Dedifferentiated amniotic fluid mesenchymal stem cell (primary cell): ENCODE results near the gene SNAI1.
"Not testable (repeated sequence)": the region's sequence is repeated elsewhere in the genome, so short reads cannot be mapped to it uniquely, and the experiment has no call there.

ENCODE experiments used
- DNase-seq: peaks from one replicate; pipeline ENCODE4 v3.0.0-alpha.2; 2016; ENCODE audit errors: extremely low spot score

Gene SNAI1

DNA sequence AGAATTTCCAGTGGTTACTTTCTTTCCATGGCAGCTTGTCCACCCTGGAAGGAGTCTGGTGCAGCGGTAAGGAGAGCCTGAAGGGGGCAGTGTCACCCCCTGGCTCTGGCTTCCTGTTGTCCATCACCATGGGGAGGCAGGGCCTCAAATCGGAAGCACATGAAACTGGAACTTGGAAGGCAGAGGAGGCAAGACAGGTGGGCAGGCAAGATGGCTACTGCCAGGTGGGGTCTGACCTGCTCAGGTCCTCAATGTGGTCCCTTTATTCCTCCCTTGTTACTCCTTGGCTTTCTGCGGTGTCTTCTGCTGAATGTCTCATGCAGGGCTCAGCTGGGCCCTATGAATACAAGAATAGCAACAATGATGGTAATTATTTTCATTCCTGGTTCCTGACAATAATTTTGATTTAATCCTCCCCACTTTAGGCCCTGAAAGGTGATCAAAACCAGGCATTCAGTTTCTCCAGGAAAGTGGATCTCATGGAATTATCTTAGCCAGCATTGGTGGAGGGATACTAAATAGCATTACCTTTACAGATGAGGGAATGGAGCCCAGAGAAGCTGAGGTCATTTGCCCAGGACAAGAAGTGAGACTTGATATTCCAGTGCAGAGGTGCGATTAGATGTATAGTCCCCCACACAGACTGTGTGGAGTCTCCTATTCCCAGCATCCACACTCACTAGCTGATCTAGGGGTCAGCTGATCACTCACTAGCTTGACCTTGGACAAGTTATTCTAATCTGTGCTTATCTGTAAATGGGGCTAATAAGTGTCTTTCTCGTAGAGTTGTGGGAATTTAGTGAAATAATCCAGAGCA lies 17.6 kb upstream of the SNAI1 start:
- no peak for DNase-seq

DNA sequence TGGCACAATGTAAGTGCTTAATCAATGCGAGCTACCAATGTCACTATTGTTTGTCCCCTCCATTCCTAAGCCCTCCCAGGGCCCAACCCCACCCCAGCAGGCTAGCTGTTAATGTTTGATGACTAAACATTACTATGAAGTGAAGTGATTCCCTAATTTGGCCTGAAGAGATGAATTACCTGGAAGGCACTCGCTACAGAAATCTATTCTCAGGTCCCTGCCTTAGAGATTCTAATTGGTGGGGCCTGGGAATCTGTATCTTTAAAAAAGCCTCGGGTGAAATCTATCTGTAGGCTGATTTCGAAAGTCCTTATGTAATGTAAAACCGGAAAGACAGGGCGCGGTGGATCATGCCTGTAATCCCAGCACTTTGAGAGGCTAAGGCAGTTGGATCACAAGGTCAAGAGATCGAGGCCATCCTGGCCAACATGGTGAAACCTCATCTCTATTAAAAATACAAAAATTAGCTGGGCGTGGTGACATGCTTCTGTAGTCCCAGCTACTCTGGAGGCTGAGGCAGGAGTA lies 16.9 kb upstream of the SNAI1 start:
- no peak for DNase-seq

DNA sequence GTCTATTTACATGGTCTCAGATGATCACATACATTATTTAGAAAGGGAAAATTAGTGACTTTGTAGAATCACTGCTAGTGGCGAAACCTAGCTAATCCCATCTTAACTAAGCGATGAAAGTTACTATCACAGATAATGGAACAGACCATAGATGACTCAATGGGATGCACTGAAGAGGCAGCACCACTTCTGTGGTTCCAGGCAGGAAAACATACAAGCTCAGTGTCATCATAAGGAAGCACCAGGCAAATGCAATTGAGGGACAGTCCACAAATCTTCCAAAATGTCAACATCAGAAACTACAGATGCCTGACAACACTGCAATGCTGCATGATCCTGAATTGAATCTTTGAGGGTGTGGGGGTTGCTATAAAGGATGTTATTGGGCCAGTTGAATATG lies 15.9 kb upstream of the SNAI1 start:
- no peak for DNase-seq

- DNase-seq, result no peak
These were observed 13.5 kb upstream of the SNAI1 start for GRCh38 chr20:49969234-49969633.

GRCh38 chr20:49969946-49970345 lies 12.8 kb upstream of the SNAI1 start:
- no peak for DNase-seq

- no peak for DNase-seq
These were observed 12.3 kb upstream of the SNAI1 start for GRCh38 chr20:49970498-49970897.

DNA sequence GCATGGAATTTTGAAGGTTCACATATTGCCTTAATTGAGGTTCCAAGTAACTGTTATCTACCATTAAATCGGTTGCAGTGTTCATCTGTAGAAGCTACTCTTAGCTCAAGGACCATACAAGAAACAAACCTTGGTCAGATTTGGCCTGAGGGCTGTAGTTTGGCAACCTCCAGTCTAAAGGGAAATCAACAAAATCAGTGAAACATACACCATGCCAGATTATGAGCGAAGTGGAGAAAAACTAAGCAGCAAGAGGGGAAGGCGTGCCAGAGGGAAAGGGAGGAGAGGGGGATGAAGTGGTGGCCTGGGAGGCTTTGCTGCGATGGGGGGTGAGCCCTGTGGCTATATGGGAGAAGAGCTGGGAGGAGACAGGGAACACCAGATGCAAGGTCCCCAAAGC lies 8.8 kb upstream of the SNAI1 start:
- DNase-seq, result no peak

GRCh38 chr20:49976542-49976941 lies 6.2 kb upstream of the SNAI1 start:
- no peak for DNase-seq

GRCh38 chr20:49977740-49978139 lies 5.0 kb upstream of the SNAI1 start:
- DNase-seq, result not testable (repeated sequence)

DNA sequence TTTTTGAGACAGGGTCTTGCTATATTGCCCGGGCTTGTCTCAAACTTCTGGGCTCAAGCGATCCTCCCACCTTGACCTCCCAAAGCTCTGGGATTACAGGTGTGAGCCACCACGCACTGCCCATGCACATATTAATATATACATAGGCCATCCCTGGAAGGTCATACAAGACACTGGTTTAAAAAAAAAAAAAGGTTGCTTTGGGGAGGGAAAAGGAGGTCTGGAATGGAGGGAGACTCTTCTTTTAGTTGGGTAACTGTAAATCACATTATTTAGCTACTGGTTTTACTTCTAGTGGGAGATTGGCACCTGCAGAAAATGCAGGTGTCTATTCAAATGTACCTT lies 4.1 kb upstream of the SNAI1 start:
- no peak for DNase-seq

DNA sequence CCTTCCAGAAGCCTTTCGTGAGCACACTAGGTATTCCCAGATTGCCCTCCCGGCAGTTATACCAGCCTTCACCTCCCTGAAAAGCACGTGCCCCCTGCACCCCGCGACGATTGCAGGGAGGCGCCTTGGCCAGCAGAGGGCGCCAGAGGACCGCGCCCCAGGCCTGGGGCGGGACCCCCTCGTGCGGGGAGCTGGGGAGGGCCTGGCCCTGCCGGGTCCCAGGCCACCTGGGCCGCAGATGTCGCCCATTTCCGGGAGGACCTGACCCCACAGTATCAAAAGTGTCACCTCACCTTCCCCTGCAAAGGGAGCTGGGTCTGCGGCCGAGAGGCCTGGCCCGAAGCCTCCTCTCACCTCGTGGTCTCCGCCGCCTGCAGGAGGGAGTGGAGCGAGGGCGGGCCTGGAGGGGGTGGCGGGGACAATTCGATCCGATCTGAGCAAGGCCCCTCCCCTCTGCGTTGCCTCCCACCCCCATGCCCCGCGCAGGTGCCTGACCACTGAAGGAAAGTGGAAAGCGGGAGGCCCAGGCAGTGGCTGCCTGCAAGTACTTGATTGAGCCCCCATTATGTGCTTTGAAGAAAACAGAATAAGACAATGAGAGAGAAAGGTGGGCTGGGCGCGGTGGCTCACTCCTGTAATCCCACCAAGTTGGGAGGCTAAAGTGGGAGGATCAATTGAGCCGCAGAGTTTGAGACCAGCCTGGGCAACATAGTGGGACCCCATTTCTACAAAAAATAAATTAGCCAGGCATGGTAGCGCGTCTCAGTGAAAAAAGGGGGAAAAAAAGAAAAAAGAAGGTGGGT lies 3.5 kb upstream of the SNAI1 start:
- no peak for DNase-seq

DNA sequence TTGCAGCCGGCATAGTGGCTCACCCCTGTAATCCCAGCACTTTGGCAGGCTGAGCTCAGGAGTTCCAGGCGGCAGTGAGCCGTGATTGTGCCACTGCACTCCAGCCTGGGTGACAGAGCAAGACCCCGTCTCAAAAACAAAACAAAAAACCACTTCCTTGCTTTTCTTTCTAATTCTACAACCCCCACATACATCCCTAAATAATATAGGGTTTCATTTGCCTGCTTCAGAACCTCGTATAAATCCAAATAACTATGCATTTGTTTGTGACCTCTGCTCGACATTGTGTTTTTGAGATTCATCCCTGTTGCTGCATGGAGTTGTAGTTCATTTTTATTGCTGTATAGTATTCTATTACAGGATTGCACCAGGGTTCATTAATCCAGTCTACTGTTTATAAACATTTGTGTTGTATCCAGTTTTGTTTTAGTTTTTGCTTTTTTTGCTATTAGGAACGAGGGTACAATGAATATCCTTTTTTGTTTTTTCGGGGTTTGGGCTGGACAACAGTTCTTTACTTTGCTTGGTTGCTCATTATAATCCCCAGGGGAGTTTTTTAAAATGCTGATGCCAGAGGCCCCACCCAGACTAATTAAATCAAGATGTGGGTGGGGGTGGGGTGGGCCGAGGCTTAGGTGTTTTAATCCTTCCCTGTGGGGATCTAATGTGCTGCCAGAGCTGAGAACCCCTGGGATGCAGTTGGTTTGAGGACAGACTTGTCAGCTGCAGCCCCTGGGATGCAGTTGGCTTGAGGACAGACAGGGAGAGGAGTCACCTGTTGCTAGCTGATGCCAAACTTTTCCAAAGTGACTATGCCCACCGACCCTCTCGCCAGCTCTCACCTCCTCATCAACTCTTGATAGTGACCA lies 2.4 kb upstream of the SNAI1 start:
- DNase-seq, result no peak

DNA sequence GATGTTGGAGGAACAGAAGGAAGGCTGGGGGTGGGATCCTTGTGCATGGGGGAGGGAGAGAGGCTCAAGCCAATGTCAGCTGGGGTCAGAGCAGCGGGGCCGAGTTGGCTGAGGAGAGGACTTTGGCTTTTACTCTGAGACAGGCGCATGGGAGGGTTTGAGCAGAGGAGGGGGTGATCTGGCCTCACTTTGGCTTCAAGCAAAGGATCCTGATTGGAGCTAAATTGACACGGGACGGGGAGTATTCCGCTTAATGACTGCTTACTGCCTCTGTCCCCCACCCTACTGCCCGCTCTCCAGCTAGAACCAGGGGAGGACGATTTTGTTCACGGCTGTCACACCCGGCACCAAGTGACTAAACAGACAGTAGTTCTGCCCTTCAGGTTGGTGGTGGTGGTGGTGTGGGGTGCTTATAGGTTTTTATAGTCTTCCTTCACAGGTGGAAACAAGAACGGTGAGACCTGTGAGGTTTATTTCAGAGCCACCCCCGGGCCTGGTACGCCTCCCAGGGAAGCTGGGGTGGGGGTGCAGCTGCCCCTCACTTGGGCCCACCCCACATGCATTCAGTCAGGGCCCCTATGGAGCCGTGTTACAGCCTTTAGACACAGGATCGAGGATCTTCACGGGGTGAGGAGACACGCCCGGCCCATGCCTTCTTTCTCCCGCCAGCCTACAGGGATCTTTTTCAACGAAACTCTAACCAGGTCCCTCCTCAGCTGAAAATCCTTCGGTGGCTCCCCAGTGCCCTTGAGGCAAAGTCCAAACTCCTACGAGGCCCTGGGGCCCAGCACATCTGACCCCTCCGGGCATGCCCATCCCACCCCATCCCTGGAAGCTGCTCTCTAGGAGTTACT lies 1.3 kb upstream of the SNAI1 start:
- no peak for DNase-seq

DNA sequence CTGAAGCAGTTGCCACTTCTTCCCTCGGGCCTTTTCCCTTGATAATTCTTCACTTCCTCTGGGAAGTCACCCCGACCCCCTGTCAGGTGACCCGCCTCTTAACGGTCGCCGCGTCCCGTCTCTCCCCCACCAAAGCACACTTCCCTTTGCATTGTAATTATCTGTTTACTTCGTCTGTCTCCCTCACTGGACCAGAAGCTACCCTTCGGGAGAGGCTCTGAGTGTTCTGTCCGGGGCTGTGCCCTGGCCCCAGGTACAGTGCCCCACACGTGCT lies 771 bp upstream of the SNAI1 start:
- DNase-seq, result no peak

- DNase-seq, result no peak
These were observed 505 bp downstream of the SNAI1 start for GRCh38 chr20:49983123-49983847.

GRCh38 chr20:49983848-49984408 lies 1.1 kb downstream of the SNAI1 start:
- no peak for DNase-seq

- no peak for DNase-seq
These were observed 1.8 kb downstream of the SNAI1 start for GRCh38 chr20:49984426-49985153.

- no peak for DNase-seq
These were observed 2.4 kb downstream of the SNAI1 start for GRCh38 chr20:49985157-49985556.

DNA sequence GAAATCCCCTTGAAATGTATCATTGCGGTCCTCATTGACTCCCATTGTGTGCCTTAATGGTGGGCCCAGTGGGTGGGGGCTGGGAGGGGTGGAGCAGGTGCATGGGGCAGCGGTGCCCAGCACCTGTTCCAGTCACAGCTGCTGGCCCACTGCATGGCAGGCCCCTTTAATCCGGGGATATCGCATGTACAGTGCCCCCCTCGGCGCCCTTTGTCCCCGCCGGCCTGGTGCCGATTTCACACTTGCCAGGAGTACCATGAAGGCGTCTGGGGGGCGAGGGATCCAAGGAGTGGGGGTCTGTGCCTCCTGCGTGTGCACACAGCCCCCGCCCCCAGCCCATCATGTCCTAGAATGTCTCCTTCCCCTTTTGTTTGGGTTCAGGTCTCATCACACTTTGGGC lies 2.8 kb downstream of the SNAI1 start:
- no peak for DNase-seq

- no peak for DNase-seq
These were observed 3.3 kb downstream of the SNAI1 start for GRCh38 chr20:49986049-49986448.
